HL-60 (cell line): ENCODE measurements around the gene CREB5.

Source experiments
- DNase-seq, 2 experiments: peaks; one replicate each; pipeline ENCODE4 v3.0.0-alpha.2; 2010 to 2020; ENCODE audit warnings: low read depth in 1 of 2, low spot score in 1 of 2
- H3K27ac ChIP-seq: fragments of 250-450 bp; sonication (Bioruptor Pico); replicated peaks from 2 replicates; pipeline ENCODE4 v1.5.1; 2020; ENCODE audit warnings: mild to moderate bottlenecking, moderate library complexity
- H3K27me3 ChIP-seq: fragments of 250-450 bp; sonication (Bioruptor Pico); 2 replicates; pipeline ENCODE4 v1.5.1; 2021; ENCODE audit warnings: mild to moderate bottlenecking, moderate library complexity; ENCODE audit not compliant: insufficient read depth, poor library complexity, severe bottlenecking
- H3K4me3 ChIP-seq: replicated peaks from 2 replicates; pipeline ENCODE4 v1.5.1; 2011; ENCODE audit warnings: mild to moderate bottlenecking, control low read depth, low read length; ENCODE audit not compliant: insufficient read depth
- CTCF ChIP-seq: IDR thresholded peaks from one replicate; pipeline ENCODE4 v1.5.1; 2011; ENCODE audit warnings: low read length, control low read depth, inconsistent platforms; ENCODE audit not compliant: insufficient read depth
- GABPA ChIP-seq: IDR thresholded peaks from 2 replicates; pipeline ENCODE4 v1.6.1; 2012; ENCODE audit warnings: low read depth
- POLR2AphosphoS5 ChIP-seq: IDR thresholded peaks from 2 replicates; pipeline ENCODE4 v1.6.1; 2012; ENCODE audit warnings: low read depth
- REST ChIP-seq: IDR thresholded peaks from 2 replicates; pipeline ENCODE4 v1.6.1; 2012; ENCODE audit warnings: low read depth; ENCODE audit not compliant: insufficient replicate concordance
- SPI1 ChIP-seq: IDR thresholded peaks from 2 replicates; pipeline ENCODE4 v1.6.1; 2012; ENCODE audit warnings: low read depth, mild to moderate bottlenecking, borderline replicate concordance

CREB5 gene

GRCh38 chr7:28674359-28674782 is 262.1 kb downstream of the CREB5 start:
- no peak for DNase-seq
- no peak for TF ChIP-seq SPI1
- TF ChIP-seq POLR2AphosphoS5 = no peak
- TF ChIP-seq REST = no peak
- TF ChIP-seq CTCF = no peak
- TF ChIP-seq GABPA = no peak
- H3K4me3 ChIP-seq = no peak overlapping the region
- H3K27ac ChIP-seq = no peak overlapping the region
- H3K27me3 ChIP-seq = no peaks in the 10 kb centered on the region

- H3K4me3 ChIP-seq = no peak overlapping the region
- DNase-seq = no peak
- TF ChIP-seq REST (no peak), CTCF (no peak), POLR2AphosphoS5 (no peak)
- H3K27ac ChIP-seq = no peak overlapping the region
- no peaks in the 10 kb centered on the region for H3K27me3 ChIP-seq
These were observed 263.1 kb downstream of the CREB5 start for GRCh38 chr7:28675429-28675828.

GRCh38 chr7:28677668-28678067 is 265.4 kb downstream of the CREB5 start:
- TF ChIP-seq REST (no peak), CTCF (no peak), GABPA (no peak), SPI1 (no peak), POLR2AphosphoS5 (no peak)
- DNase-seq = no peak
- H3K4me3 ChIP-seq = no peak overlapping the region
- H3K27ac ChIP-seq = no peak overlapping the region
- no peaks in the 10 kb centered on the region for H3K27me3 ChIP-seq
